Epithelial cell of proximal tubule (primary cell): ENCODE measurements around the gene VPS35L. TPM values are rescaled to one million over a fixed set of nuclear protein-coding genes. Genes with fewer than 3 reads are reported as not detected.

Experiments
- DNase-seq: peaks from one replicate; pipeline ENCODE4 v3.0.0-alpha.2; 2011; ENCODE audit warnings: low read depth
- H3K4me3 ChIP-seq: 2 replicates; pipeline ENCODE4 v1.5.1; 2011; ENCODE audit warnings: low read depth, mild to moderate bottlenecking, low read length
- CTCF ChIP-seq: conservative IDR thresholded peaks from 2 replicates; pipeline ENCODE4 v1.5.1; 2012; ENCODE audit warnings: low read depth, mild to moderate bottlenecking, low read length
- total RNA-seq: library from RNA; depleted of rRNA; stranded (reverse); fragments of >200 nt; gene quantifications from 2 replicates; pipeline ENCODE4 v1.2.3, GENCODE V29; 2015

The VPS35L gene
- total RNA-seq, 1 donor from 2014 or later = 36.9 TPM

- no peak for TF ChIP-seq CTCF
- DNase-seq = no peak
- no peak overlapping the region for H3K4me3 ChIP-seq
Measured at GRCh38 chr16:19589771-19590302, 34.3 kb downstream of the VPS35L start.

GRCh38 chr16:19595043-19595767, 39.7 kb downstream of the VPS35L start:
- peak; percentile 33 for DNase-seq
- no peak for TF ChIP-seq CTCF
- no peak overlapping the region for H3K4me3 ChIP-seq

GRCh38 chr16:19598805-19599510, 43.5 kb downstream of the VPS35L start:
- no peak for TF ChIP-seq CTCF
- H3K4me3 ChIP-seq = no peak overlapping the region

GRCh38 chr16:19599968-19600716, 44.6 kb downstream of the VPS35L start:
- TF ChIP-seq CTCF = no peak
- H3K4me3 ChIP-seq = no peak overlapping the region
- DNase-seq = no peak

More at GRCh38 chr16:19598805-19599510, 43.5 kb downstream of the VPS35L start:
- DNase-seq = no peak

- TF ChIP-seq CTCF = peak; percentile 72
- no peak for DNase-seq
Measured at GRCh38 chr16:19601083-19601976, 45.8 kb downstream of the VPS35L start.

GRCh38 chr16:19604911-19605310, 49.4 kb downstream of the VPS35L start:
- no peak for TF ChIP-seq CTCF
- no peak for DNase-seq
- no peak overlapping the region for H3K4me3 ChIP-seq

More at GRCh38 chr16:19601083-19601976, 45.8 kb downstream of the VPS35L start:
- no peak overlapping the region for H3K4me3 ChIP-seq
